GM13977 (cell line): Measurements from ENCODE around the gene LHX3.

Experiments used
- DNase-seq: peaks from one replicate; pipeline ENCODE4 v3.0.0; 2012; ENCODE audit warnings: low spot score
- CTCF ChIP-seq: IDR thresholded peaks from 2 replicates; pipeline ENCODE4 v1.5.1; 2012; ENCODE audit warnings: mild to moderate bottlenecking, control low read depth; ENCODE audit not compliant: insufficient read depth; ENCODE audit errors: extremely low read depth, missing control alignments
- in situ Hi-C: fragments of 300-500 bp; cut with MboI; formaldehyde crosslinking; loops from one replicate; pipeline ENCODE4 v1.12.0; 2022; ENCODE audit warnings: low sequenced_read_pairs, low pct_unique_long_range_greater_than_20kb, mixed read lengths, inconsistent platforms; ENCODE audit not compliant: unreplicated experiment

The LHX3 gene

DNA sequence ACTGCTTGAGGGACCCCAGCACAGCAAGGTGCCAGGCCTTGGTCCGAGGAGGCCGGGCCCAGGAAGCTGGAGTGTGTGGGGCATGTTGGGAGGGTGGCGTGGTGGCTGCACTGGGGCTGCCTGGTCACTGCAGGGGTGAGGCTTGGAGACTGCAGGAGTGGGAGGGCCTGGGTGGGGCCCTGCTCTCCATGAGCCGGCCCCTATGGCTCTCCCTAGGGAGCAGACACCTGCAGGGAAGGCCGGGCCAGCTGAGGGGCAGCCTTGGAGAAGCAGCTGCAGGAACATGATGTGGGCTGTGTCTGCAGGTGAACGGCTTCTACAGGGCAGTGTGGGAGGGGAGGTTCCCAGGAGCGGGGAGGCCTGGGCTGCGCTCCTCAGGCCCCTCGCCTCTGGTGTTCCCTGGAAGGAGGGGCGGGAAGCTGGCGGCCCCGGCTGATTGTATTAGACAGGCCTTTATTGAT lies 44.5 kb downstream of the LHX3 start:
- in situ Hi-C loops: no loop called here
- DNase-seq: no peak
- no peak for TF ChIP-seq CTCF

DNA sequence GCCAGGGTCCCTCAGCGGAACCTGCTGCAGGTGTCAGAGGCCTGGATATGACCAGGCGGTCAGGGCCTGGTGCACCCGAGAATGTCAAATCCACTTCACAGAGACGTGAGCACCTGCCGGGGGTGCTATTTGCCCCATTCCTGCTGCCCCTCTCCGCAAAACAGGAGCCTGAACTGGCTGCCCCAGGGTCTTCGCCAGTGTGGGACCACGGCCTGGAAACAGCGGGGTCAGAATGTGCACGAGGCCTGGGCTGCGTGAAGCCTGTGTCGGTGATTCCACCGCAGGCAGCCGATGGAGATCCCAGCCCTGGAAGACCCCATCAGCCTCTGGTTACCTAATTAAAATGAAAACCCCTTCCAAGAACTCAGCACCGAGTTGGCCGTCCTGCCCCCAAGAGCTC lies 45.1 kb downstream of the LHX3 start:
- in situ Hi-C loops: no loop called here
- no peak for DNase-seq
- no peak for TF ChIP-seq CTCF

DNA sequence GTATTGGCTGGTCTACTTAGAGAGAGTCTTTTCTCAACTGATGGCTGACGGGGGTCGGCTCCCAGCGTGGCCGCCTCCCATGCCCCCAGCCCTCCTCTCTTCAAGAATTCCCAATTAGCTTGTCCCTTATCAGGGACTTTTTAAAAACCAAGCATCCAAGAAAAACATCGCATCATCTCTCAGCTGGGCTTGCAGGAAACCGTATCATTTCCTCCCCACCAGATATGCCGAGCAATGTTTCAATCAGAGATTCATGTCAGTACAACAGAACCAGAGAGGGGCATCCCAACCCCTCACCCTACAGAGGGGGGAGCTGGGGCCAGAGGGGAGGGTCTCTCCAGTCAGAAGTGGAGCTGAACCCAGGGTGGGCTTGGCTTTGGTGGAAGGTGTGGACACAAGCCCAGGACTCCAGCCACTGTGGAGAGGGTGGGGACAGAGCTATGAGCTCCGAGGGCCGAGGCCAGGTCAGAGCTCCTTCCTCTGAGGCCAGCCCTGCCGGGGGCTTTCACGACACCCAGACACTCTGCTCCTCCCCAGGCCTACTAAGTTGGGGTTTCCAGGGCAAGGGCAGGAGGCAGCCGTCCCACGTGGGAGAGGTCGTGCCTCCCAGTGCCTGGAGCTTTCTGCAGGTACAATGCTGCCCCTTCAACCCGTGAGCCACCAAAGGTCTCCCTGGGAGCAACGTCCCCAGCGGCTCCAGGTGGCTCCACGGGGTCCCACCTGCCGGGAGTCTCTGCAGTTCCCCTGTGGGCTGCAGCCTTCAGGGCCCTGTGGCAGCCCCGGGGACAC lies 47.3 kb downstream of the LHX3 start:
- in situ Hi-C loops: no loop called here
- DNase-seq: no peak
- no peak for TF ChIP-seq CTCF

GRCh38 chr9:136156209-136157120 lies 48.5 kb downstream of the LHX3 start:
- in situ Hi-C loops: no loop called here
- DNase-seq: no peak
- TF ChIP-seq CTCF: no peak

- no peak for TF ChIP-seq CTCF
- in situ Hi-C loops: no loop called here
- no peak for DNase-seq
These were observed 49.4 kb downstream of the LHX3 start for GRCh38 chr9:136155576-136155975.

GRCh38 chr9:136154943-136155342 lies 50.0 kb downstream of the LHX3 start:
- no peak for DNase-seq
- in situ Hi-C loops: no loop called here
- TF ChIP-seq CTCF: no peak
